HepG2 (cell line): ENCODE data around the gene MCRIP2. TPM values are rescaled to one million over a fixed set of nuclear protein-coding genes. Genes with fewer than 3 reads are reported as not detected.
A peak's percentile ranks its signal among the peaks of the same experiment; 100 is the strongest.

ENCODE experiments used
- ATF7-NPFF ChIP-seq: sonication (generic); formaldehyde crosslinking; IDR thresholded peaks from 2 replicates; pipeline ENCODE4 v1.8.1; 2023; ENCODE audit warnings: mild to moderate bottlenecking, low read depth, missing genetic modification reagents, moderate library complexity
- FOXJ3 ChIP-seq: sonication (generic); formaldehyde crosslinking; IDR thresholded peaks from 2 replicates; pipeline ENCODE4 v1.4.0; 2020; ENCODE audit warnings: missing genetic modification reagents, mild to moderate bottlenecking, borderline replicate concordance
- HDAC1 ChIP-seq: sonication (generic); formaldehyde crosslinking; IDR thresholded peaks from 2 replicates; pipeline ENCODE4 v1.5.1; 2020; ENCODE audit warnings: mild to moderate bottlenecking, missing genetic modification reagents
- KDM3A ChIP-seq: IDR thresholded peaks from 2 replicates; pipeline ENCODE4 v1.6.1; 2018; ENCODE audit warnings: low read depth, missing compliant biosample characterization
- NR2F6 ChIP-seq, 2 experiments: IDR thresholded peaks; 2 replicates each; pipeline ENCODE4 v1.6.1; 2016; ENCODE audit warnings: antibody characterized with exemption in 1 of 2, mild to moderate bottlenecking in 1 of 2
- REL ChIP-seq: sonication (generic); formaldehyde crosslinking; conservative IDR thresholded peaks from 2 replicates; pipeline ENCODE4 v1.8.0; 2022; ENCODE audit warnings: mild to moderate bottlenecking, missing genetic modification reagents, moderate library complexity
- SOX13 ChIP-seq, 3 experiments: fragments of 450-650 bp in 1 of 3; sonication (generic) in 1 of 3; formaldehyde crosslinking in 1 of 3; IDR thresholded peaks in 2 of 3; conservative IDR thresholded peaks in 1 of 3; 2 replicates each; pipeline versions ENCODE4 v1.5.0 to v1.6.1; 2016 to 2020; ENCODE audit warnings: antibody characterized with exemption in 1 of 3, mild to moderate bottlenecking in 1 of 3, missing compliant biosample characterization in 1 of 3, missing genetic modification reagents in 1 of 3, moderate library complexity in 1 of 3
- SRSF4 ChIP-seq: fragments of 200-400 bp; formaldehyde crosslinking; IDR thresholded peaks from one replicate; pipeline ENCODE4 v1.6.1; 2018; ENCODE audit warnings: mild to moderate bottlenecking, low read depth, low read length, moderate library complexity; ENCODE audit not compliant: poor library complexity, severe bottlenecking
- TARDBP ChIP-seq: sonication (generic); formaldehyde crosslinking; IDR thresholded peaks from 2 replicates; pipeline ENCODE4 v1.8.0; 2022; ENCODE audit warnings: mild to moderate bottlenecking, missing genetic modification reagents
- XRCC5 ChIP-seq: fragments of 200-400 bp; formaldehyde crosslinking; optimal IDR thresholded peaks from 2 replicates; pipeline ENCODE3; 2017; ENCODE audit warnings: mild to moderate bottlenecking, low read length
- ZFP36L1 ChIP-seq: sonication (generic); formaldehyde crosslinking; IDR thresholded peaks from 2 replicates; pipeline ENCODE4 v1.8.0; 2022; ENCODE audit warnings: mild to moderate bottlenecking, missing genetic modification reagents, moderate library complexity
- ZNF230 ChIP-seq: sonication (generic); formaldehyde crosslinking; IDR thresholded peaks from 2 replicates; pipeline ENCODE4 v1.4.0; 2020; ENCODE audit warnings: mild to moderate bottlenecking, missing genetic modification reagents
- ZNF598 ChIP-seq: sonication (generic); formaldehyde crosslinking; IDR thresholded peaks from 2 replicates; pipeline ENCODE4 v1.5.1; 2020; ENCODE audit warnings: mild to moderate bottlenecking, missing genetic modification reagents, borderline replicate concordance
- ZNF644 ChIP-seq: IDR thresholded peaks from 2 replicates; pipeline ENCODE4 v1.6.1; 2016; ENCODE audit warnings: low read depth
- polyA plus RNA-seq, 8 experiments: library from polyadenylated mRNA; depleted of rRNA in 3 of 8; stranded (reverse) in 7 of 8; unstranded in 1 of 8; fragments of >200 nt; fragmentation: Illumina TruSeq in 4 of 8; extraction: Trizol in 4 of 8; gene quantifications; 2 replicates each; pipeline versions ENCODE4 v1.2.1 to v1.2.3, GENCODE V29; 2011 to 2016; ENCODE audit warnings: low read depth in 4 of 8, missing spikeins in 1 of 8, mixed read lengths in 1 of 8; ENCODE audit not compliant: insufficient read depth in 1 of 8
- total RNA-seq, 5 experiments: library from RNA; depleted of rRNA; stranded (reverse); fragments of >200 nt; fragmentation: Illumina TruSeq; extraction: Trizol; gene quantifications; 2 replicates each; pipeline ENCODE4 v1.2.3, GENCODE V29; 2016; ENCODE audit warnings: low read depth in 1 of 5
- TF ChIP-seq, protein P1 (sequence below): sonication (generic); formaldehyde crosslinking; IDR thresholded peaks from 2 replicates; pipeline ENCODE4 v1.4.0; 2020; ENCODE audit warnings: missing genetic modification reagents, borderline replicate concordance
- TF ChIP-seq, protein P2 (sequence below): sonication (generic); formaldehyde crosslinking; IDR thresholded peaks from 2 replicates; pipeline ENCODE4 v1.4.0; 2020; ENCODE audit warnings: mild to moderate bottlenecking, missing genetic modification reagents
- TF ChIP-seq, protein P3 (sequence below): sonication (generic); formaldehyde crosslinking; IDR thresholded peaks from 2 replicates; pipeline ENCODE4 v1.4.0; 2020; ENCODE audit warnings: missing genetic modification reagents

The MCRIP2 gene
- total and polyA plus RNA-seq, 2 of the 13 experiments (the other 11 are each of a cell fraction or from before 2014, with no cell fraction given): 39.6 to 76.7 TPM

DNA sequence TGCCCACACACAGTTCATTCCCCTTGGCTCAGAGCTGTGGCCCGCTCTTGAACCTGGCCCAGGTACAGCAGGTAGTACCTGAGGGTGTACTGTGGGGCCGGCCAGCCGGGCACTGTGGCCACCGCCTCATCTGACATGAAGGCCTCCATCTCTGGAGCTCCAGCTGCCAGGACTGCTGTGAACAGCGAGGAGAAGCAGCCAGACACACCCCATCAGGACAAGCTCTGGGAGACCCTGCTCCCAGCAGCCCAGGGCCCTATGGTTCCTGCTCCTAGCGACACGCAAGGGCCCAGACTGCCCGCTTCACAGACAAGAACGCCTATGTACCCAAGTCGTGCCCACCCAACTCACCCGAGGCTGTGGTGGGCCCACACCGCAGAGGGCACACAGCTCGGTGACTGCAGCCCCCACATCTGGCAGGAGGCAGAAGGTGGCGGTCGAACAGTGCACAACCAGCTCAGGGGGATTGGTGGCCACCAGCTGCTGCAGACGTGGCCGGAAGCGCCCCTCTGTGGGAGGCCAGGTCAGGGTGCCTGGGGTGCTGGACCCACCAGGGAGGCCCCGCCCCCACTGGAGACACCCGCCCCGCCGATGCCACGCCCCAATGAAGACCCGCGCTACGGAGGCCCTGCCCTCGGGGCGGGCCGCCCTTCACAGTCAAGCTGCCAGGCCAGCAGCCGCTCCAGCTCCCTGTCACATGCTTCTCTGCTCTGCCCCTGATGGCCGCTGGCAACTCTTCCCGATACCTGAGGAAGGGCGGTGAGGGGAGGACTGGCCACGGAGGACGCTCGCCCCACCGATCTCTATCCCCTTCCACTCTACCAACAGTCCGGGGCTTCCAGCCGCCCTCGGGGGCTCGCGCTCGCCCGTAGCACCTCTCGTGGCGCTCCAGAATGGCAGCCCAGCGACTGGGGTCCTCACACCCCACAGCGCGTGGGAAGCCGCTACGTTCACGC, 37.5 kb downstream of the MCRIP2 start (continued):
- TF ChIP-seq, protein P1, sequence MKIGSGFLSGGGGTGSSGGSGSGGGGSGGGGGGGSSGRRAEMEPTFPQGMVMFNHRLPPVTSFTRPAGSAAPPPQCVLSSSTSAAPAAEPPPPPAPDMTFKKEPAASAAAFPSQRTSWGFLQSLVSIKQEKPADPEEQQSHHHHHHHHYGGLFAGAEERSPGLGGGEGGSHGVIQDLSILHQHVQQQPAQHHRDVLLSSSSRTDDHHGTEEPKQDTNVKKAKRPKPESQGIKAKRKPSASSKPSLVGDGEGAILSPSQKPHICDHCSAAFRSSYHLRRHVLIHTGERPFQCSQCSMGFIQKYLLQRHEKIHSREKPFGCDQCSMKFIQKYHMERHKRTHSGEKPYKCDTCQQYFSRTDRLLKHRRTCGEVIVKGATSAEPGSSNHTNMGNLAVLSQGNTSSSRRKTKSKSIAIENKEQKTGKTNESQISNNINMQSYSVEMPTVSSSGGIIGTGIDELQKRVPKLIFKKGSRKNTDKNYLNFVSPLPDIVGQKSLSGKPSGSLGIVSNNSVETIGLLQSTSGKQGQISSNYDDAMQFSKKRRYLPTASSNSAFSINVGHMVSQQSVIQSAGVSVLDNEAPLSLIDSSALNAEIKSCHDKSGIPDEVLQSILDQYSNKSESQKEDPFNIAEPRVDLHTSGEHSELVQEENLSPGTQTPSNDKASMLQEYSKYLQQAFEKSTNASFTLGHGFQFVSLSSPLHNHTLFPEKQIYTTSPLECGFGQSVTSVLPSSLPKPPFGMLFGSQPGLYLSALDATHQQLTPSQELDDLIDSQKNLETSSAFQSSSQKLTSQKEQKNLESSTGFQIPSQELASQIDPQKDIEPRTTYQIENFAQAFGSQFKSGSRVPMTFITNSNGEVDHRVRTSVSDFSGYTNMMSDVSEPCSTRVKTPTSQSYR (CRISPR knock-in tag): 0 out of 2 replicates have a peak, but pooled peaks have one; percentile 15
- TF ChIP-seq XRCC5: peak; percentile 30
- TF ChIP-seq FOXJ3 (CRISPR knock-in tag): no peak
- peak; percentile 71 for TF ChIP-seq ATF7-NPFF (CRISPR knock-in tag)
- no peak for TF ChIP-seq NR2F6 (IDR thresholded peaks at IDR 0.05)
- TF ChIP-seq NR2F6 (CRISPR knock-in tag; IDR thresholded peaks at IDR 0.05): peak; percentile 42; the same call in 1 of the 2 replicates
- TF ChIP-seq ZNF644 (CRISPR knock-in tag): no peak
- 0 out of 2 replicates have a peak, but pooled peaks have one; percentile 20 for TF ChIP-seq ZNF598 (CRISPR knock-in tag)
- TF ChIP-seq REL (CRISPR knock-in tag): no peak
- 0 out of 2 replicates have a peak, but pooled peaks have one; percentile 22 for TF ChIP-seq KDM3A (CRISPR knock-in tag)
- TF ChIP-seq, protein P2, sequence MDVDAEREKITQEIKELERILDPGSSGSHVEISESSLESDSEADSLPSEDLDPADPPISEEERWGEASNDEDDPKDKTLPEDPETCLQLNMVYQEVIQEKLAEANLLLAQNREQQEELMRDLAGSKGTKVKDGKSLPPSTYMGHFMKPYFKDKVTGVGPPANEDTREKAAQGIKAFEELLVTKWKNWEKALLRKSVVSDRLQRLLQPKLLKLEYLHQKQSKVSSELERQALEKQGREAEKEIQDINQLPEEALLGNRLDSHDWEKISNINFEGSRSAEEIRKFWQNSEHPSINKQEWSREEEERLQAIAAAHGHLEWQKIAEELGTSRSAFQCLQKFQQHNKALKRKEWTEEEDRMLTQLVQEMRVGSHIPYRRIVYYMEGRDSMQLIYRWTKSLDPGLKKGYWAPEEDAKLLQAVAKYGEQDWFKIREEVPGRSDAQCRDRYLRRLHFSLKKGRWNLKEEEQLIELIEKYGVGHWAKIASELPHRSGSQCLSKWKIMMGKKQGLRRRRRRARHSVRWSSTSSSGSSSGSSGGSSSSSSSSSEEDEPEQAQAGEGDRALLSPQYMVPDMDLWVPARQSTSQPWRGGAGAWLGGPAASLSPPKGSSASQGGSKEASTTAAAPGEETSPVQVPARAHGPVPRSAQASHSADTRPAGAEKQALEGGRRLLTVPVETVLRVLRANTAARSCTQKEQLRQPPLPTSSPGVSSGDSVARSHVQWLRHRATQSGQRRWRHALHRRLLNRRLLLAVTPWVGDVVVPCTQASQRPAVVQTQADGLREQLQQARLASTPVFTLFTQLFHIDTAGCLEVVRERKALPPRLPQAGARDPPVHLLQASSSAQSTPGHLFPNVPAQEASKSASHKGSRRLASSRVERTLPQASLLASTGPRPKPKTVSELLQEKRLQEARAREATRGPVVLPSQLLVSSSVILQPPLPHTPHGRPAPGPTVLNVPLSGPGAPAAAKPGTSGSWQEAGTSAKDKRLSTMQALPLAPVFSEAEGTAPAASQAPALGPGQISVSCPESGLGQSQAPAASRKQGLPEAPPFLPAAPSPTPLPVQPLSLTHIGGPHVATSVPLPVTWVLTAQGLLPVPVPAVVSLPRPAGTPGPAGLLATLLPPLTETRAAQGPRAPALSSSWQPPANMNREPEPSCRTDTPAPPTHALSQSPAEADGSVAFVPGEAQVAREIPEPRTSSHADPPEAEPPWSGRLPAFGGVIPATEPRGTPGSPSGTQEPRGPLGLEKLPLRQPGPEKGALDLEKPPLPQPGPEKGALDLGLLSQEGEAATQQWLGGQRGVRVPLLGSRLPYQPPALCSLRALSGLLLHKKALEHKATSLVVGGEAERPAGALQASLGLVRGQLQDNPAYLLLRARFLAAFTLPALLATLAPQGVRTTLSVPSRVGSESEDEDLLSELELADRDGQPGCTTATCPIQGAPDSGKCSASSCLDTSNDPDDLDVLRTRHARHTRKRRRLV (CRISPR knock-in tag): 0 out of 2 replicates have a peak, but pooled peaks have one; percentile 6
- no peak for TF ChIP-seq SRSF4
- TF ChIP-seq, protein P3, sequence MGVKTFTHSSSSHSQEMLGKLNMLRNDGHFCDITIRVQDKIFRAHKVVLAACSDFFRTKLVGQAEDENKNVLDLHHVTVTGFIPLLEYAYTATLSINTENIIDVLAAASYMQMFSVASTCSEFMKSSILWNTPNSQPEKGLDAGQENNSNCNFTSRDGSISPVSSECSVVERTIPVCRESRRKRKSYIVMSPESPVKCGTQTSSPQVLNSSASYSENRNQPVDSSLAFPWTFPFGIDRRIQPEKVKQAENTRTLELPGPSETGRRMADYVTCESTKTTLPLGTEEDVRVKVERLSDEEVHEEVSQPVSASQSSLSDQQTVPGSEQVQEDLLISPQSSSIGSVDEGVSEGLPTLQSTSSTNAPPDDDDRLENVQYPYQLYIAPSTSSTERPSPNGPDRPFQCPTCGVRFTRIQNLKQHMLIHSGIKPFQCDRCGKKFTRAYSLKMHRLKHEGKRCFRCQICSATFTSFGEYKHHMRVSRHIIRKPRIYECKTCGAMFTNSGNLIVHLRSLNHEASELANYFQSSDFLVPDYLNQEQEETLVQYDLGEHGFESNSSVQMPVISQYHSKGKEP (CRISPR knock-in tag): no peak
- TF ChIP-seq ZNF230: peak; percentile 47; the same call in 1 of the 2 replicates
- TF ChIP-seq TARDBP (CRISPR knock-in tag): peak; percentile 66; the same call in 1 of the 2 replicates
- no peak for TF ChIP-seq ZFP36L1 (CRISPR knock-in tag)
- no peak for TF ChIP-seq SOX13 (IDR thresholded peaks at IDR 0.05)
- TF ChIP-seq SOX13 (CRISPR knock-in tag; conservative IDR thresholded peaks at IDR 0.05 in 1 of 2, IDR thresholded peaks at IDR 0.05 in 1 of 2): 0 out of 4 replicates have a peak, but pooled peaks of 1 of the 2 experiments have one; percentile 12
- peak; percentile 31; the same call in 1 of the 2 replicates for TF ChIP-seq HDAC1 (CRISPR knock-in tag)
